K562 (cell line): ENCODE measurements around the gene PRR7. TPM values are rescaled to one million over a fixed set of nuclear protein-coding genes. Genes with fewer than 3 reads are reported as not detected.

Experiments used
- KAT7 ChIP-seq: sonication (generic); formaldehyde crosslinking; IDR thresholded peaks from 2 replicates; pipeline ENCODE4 v1.8.0; 2022; ENCODE audit warnings: missing genetic modification reagents, mild to moderate bottlenecking, borderline replicate concordance
- PTTG1 ChIP-seq: fragments of 450-650 bp; IDR thresholded peaks from 2 replicates; pipeline ENCODE4 v1.6.1; 2016; ENCODE audit warnings: low read depth, mild to moderate bottlenecking, missing genetic modification characterization, missing compliant biosample characterization
- TCFL5 ChIP-seq: fragments of 250-450 bp; sonication (Bioruptor Pico); conservative IDR thresholded peaks from 2 replicates; pipeline ENCODE4 v1.6.1; 2021; ENCODE audit warnings: mild to moderate bottlenecking, moderate library complexity, matching md5 sums
- ZNF354B ChIP-seq: fragments of 250-450 bp; sonication (Bioruptor Pico); IDR thresholded peaks from 2 replicates; pipeline ENCODE4 v1.4.0; 2020
- polyA plus RNA-seq, 8 experiments: library from polyadenylated mRNA; depleted of rRNA in 4 of 8; stranded (reverse) in 5 of 8; unstranded in 3 of 8; fragments of >200 nt; fragmentation: Nextera tagmentation in 2 of 8; fragmentation: Illumina TruSeq in 1 of 8; extraction: Ambion mirVana in 2 of 8; extraction: Trizol in 1 of 8; gene quantifications; 2 replicates each; pipeline versions ENCODE4 v1.2.1 to v1.2.3, GENCODE V29; 2011 to 2014; ENCODE audit warnings: inconsistent platforms in 1 of 8, missing spikeins in 1 of 8
- total RNA-seq, 7 experiments: library from RNA; depleted of rRNA in 6 of 7; stranded (reverse); fragments of >200 nt in 6 of 7; fragmentation: Illumina TruSeq in 2 of 7; extraction: Trizol in 2 of 7; gene quantifications; 2 replicates each; pipeline versions ENCODE4 v1.2.1 to v1.2.3, GENCODE V29; 2011 to 2021; ENCODE audit warnings: low replicate concordance in 1 of 7
- TF ChIP-seq, protein P1 (sequence below): fragments of 200-600 bp; sonication (generic); IDR thresholded peaks from one replicate; pipeline ENCODE4 v1.6.1; 2012; ENCODE audit warnings: mild to moderate bottlenecking, low read depth, low read length, inconsistent platforms
- TF ChIP-seq, protein P2 (sequence below): fragments of 450-650 bp; IDR thresholded peaks from 2 replicates; pipeline ENCODE4 v1.6.1; 2016; ENCODE audit warnings: low read depth

PRR7 gene
- total and polyA plus RNA-seq, 9 of the 15 experiments (the other 6 are each of a cell fraction or from before 2014, with no cell fraction given): 0.80 to 11.3 (median 10.4) TPM; not detected in 4

DNA sequence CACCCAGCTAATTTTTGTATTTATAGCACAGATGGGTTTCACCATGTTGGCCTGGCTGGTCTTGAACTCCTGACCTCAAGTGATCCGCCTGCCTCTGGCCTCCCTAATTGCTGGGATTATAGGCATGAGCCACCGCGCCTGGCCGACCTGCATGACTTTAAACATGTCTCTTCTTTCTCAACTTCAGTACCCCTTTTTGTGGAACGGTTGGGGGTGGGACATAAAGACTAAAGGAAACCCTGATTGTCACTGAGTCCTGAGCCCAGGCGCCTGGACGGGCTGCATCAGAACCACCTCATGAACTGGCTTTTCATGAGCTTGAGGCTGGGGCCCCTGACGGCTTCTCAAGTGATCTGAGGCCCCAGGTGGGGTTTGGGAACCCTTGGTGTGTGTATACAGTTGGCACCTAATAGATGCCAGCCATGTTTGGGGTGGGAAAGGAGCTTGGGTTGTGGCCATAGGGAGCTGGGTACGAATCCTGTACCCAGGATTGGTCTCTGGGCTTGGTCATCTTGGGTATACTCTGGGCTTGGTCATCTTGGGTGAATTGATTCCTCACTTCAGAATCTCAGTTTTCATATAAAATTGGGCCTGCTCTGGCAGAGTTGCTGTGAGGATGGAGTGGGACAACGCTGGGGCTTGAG is 17.9 kb upstream of the PRR7 start (continued):
- TF ChIP-seq, protein P1, sequence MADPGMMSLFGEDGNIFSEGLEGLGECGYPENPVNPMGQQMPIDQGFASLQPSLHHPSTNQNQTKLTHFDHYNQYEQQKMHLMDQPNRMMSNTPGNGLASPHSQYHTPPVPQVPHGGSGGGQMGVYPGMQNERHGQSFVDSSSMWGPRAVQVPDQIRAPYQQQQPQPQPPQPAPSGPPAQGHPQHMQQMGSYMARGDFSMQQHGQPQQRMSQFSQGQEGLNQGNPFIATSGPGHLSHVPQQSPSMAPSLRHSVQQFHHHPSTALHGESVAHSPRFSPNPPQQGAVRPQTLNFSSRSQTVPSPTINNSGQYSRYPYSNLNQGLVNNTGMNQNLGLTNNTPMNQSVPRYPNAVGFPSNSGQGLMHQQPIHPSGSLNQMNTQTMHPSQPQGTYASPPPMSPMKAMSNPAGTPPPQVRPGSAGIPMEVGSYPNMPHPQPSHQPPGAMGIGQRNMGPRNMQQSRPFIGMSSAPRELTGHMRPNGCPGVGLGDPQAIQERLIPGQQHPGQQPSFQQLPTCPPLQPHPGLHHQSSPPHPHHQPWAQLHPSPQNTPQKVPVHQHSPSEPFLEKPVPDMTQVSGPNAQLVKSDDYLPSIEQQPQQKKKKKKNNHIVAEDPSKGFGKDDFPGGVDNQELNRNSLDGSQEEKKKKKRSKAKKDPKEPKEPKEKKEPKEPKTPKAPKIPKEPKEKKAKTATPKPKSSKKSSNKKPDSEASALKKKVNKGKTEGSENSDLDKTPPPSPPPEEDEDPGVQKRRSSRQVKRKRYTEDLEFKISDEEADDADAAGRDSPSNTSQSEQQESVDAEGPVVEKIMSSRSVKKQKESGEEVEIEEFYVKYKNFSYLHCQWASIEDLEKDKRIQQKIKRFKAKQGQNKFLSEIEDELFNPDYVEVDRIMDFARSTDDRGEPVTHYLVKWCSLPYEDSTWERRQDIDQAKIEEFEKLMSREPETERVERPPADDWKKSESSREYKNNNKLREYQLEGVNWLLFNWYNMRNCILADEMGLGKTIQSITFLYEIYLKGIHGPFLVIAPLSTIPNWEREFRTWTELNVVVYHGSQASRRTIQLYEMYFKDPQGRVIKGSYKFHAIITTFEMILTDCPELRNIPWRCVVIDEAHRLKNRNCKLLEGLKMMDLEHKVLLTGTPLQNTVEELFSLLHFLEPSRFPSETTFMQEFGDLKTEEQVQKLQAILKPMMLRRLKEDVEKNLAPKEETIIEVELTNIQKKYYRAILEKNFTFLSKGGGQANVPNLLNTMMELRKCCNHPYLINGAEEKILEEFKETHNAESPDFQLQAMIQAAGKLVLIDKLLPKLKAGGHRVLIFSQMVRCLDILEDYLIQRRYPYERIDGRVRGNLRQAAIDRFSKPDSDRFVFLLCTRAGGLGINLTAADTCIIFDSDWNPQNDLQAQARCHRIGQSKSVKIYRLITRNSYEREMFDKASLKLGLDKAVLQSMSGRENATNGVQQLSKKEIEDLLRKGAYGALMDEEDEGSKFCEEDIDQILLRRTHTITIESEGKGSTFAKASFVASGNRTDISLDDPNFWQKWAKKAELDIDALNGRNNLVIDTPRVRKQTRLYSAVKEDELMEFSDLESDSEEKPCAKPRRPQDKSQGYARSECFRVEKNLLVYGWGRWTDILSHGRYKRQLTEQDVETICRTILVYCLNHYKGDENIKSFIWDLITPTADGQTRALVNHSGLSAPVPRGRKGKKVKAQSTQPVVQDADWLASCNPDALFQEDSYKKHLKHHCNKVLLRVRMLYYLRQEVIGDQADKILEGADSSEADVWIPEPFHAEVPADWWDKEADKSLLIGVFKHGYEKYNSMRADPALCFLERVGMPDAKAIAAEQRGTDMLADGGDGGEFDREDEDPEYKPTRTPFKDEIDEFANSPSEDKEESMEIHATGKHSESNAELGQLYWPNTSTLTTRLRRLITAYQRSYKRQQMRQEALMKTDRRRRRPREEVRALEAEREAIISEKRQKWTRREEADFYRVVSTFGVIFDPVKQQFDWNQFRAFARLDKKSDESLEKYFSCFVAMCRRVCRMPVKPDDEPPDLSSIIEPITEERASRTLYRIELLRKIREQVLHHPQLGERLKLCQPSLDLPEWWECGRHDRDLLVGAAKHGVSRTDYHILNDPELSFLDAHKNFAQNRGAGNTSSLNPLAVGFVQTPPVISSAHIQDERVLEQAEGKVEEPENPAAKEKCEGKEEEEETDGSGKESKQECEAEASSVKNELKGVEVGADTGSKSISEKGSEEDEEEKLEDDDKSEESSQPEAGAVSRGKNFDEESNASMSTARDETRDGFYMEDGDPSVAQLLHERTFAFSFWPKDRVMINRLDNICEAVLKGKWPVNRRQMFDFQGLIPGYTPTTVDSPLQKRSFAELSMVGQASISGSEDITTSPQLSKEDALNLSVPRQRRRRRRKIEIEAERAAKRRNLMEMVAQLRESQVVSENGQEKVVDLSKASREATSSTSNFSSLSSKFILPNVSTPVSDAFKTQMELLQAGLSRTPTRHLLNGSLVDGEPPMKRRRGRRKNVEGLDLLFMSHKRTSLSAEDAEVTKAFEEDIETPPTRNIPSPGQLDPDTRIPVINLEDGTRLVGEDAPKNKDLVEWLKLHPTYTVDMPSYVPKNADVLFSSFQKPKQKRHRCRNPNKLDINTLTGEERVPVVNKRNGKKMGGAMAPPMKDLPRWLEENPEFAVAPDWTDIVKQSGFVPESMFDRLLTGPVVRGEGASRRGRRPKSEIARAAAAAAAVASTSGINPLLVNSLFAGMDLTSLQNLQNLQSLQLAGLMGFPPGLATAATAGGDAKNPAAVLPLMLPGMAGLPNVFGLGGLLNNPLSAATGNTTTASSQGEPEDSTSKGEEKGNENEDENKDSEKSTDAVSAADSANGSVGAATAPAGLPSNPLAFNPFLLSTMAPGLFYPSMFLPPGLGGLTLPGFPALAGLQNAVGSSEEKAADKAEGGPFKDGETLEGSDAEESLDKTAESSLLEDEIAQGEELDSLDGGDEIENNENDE: no peak
- TF ChIP-seq TCFL5 (CRISPR knock-in tag): no peak
- TF ChIP-seq KAT7 (CRISPR knock-in tag): no peak
- TF ChIP-seq, protein P2, sequence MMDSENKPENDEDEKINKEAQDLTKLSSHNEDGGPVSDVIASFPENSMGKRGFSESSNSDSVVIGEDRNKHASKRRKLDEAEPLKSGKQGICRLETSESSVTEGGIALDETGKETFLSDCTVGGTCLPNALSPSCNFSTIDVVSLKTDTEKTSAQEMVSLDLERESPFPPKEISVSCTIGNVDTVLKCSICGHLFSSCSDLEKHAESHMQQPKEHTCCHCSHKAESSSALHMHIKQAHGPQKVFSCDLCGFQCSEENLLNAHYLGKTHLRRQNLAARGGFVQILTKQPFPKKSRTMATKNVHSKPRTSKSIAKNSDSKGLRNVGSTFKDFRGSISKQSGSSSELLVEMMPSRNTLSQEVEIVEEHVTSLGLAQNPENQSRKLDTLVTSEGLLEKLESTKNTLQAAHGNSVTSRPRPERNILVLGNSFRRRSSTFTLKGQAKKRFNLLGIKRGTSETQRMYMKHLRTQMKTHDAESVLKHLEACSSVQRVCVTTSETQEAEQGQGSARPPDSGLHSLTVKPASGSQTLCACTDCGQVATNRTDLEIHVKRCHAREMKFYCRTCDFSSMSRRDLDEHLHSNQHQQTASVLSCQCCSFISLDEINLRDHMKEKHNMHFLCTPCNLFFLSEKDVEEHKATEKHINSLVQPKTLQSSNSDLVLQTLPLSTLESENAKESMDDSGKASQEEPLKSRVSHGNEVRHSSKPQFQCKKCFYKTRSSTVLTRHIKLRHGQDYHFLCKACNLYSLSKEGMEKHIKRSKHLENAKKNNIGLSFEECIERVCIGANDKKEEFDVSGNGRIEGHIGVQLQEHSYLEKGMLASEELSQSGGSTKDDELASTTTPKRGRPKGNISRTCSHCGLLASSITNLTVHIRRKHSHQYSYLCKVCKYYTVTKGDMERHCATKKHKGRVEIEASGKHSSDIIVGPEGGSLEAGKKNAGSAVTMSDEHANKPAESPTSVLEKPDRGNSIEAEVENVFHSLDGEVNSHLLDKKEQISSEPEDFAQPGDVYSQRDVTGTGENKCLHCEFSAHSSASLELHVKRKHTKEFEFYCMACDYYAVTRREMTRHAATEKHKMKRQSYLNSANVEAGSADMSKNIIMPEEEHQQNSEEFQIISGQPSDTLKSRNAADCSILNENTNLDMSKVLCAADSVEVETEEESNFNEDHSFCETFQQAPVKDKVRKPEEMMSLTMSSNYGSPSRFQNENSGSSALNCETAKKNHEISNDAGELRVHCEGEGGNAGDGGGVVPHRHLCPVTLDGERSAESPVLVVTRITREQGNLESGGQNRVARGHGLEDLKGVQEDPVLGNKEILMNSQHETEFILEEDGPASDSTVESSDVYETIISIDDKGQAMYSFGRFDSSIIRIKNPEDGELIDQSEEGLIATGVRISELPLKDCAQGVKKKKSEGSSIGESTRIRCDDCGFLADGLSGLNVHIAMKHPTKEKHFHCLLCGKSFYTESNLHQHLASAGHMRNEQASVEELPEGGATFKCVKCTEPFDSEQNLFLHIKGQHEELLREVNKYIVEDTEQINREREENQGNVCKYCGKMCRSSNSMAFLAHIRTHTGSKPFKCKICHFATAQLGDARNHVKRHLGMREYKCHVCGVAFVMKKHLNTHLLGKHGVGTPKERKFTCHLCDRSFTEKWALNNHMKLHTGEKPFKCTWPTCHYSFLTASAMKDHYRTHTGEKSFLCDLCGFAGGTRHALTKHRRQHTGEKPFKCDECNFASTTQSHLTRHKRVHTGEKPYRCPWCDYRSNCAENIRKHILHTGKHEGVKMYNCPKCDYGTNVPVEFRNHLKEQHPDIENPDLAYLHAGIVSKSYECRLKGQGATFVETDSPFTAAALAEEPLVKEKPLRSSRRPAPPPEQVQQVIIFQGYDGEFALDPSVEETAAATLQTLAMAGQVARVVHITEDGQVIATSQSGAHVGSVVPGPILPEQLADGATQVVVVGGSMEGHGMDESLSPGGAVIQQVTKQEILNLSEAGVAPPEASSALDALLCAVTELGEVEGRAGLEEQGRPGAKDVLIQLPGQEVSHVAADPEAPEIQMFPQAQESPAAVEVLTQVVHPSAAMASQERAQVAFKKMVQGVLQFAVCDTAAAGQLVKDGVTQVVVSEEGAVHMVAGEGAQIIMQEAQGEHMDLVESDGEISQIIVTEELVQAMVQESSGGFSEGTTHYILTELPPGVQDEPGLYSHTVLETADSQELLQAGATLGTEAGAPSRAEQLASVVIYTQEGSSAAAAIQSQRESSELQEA: no peak
- no peak for TF ChIP-seq PTTG1
- no peak for TF ChIP-seq ZNF354B (CRISPR knock-in tag)
